Mononuclear cell (primary cell): ENCODE data around the gene CA10. TPM values are rescaled to one million over a fixed set of nuclear protein-coding genes. Genes with fewer than 3 reads are reported as not detected.

Experiments
- H3K27me3 ChIP-seq: 2 replicates; pipeline ENCODE4 v1.6.0; 2011; ENCODE audit warnings: low read length, control low read depth; ENCODE audit not compliant: insufficient read depth
- H3K4me1 ChIP-seq: 2 replicates; pipeline ENCODE4 v1.5.1; 2011; ENCODE audit warnings: mild to moderate bottlenecking, low read length, control low read depth; ENCODE audit not compliant: insufficient read depth
- H3K4me3 ChIP-seq: 2 replicates; pipeline ENCODE4 v1.5.1; 2011; ENCODE audit warnings: mild to moderate bottlenecking, low read length, moderate library complexity
- H3K9me3 ChIP-seq: 2 replicates; pipeline ENCODE4 v1.5.1; 2011; ENCODE audit warnings: low read depth, mild to moderate bottlenecking, control low read depth, low read length
- total RNA-seq: library from RNA; depleted of rRNA; stranded (reverse); fragments of >200 nt; gene quantifications from one replicate; pipeline ENCODE4 v1.2.3, GENCODE V29; 2012

The CA10 gene
- total RNA-seq, 1 donor = 0.10 TPM

DNA sequence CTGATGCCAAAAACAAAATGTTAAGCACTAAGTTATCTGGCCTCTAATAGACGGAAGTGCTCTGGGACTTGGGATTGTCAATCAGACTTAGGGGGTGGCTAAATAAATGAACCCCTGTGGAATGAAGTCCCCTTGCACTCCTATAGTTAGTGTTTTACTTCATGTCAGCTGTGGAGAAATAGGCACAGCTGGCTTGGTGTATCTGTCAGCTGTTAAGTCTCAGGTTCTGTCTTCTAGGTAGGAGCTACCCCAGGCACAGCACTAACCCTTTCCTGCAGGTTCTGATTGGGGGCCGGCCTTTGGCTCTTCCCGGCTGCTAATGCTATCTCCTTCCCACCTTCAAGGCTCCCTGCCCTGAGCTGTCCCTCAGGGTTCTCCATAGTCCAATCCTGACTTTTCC is 487.6 kb downstream of the CA10 start:
- Histone ChIP-seq H3K9me3 (no peaks in the 10 kb centered on the region), H3K4me1 (no peaks in the 10 kb centered on the region), H3K27me3 (no peaks in the 10 kb centered on the region), H3K4me3 (no peak overlapping the region)

DNA sequence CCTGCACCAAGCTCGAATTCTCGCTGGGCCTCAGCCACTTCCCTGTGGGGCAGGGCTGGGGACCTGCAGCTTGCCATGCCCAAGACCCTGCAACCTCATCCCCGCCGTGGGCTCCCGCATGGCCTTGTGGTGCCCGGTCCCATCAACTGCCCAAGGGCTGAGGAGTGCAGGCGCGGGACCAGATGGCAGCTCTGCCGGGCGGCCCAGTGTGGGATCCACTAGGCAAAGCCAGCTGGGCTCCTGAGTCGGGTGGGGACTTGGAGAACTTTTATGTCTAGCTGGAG is 489.6 kb downstream of the CA10 start:
- Histone ChIP-seq H3K4me1 (no peaks in the 10 kb centered on the region), H3K9me3 (no peaks in the 10 kb centered on the region), H3K27me3 (no peaks in the 10 kb centered on the region)

GRCh38 chr17:51668155-51668962 is 490.2 kb downstream of the CA10 start:
- Histone ChIP-seq H3K9me3 (no peaks in the 10 kb centered on the region), H3K27me3 (no peaks in the 10 kb centered on the region), H3K4me3 (no peak overlapping the region), H3K4me1 (no peaks in the 10 kb centered on the region)

More for the DNA sequence above, 489.6 kb downstream of the CA10 start:
- H3K4me3 ChIP-seq = no peak overlapping the region

DNA sequence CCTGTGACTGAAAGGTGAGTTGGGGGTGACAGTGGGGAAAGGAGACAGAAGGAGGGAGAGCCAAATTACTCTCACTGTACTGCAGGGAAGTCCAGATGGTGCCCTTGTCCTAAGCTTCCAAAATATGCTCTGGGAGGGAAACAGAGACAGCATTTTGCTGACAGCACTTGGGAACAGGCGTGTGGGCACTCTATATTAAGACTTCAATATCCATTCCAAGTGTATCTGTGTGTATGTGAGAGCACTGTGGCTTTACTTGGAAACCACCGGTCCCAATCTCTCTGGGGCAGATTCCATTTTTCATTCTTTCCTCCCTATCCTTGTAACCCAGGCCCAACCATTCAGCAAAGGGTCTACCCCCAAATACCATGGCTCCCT is 490.8 kb downstream of the CA10 start:
- Histone ChIP-seq H3K27me3 (no peaks in the 10 kb centered on the region), H3K9me3 (no peaks in the 10 kb centered on the region), H3K4me3 (no peak overlapping the region), H3K4me1 (no peaks in the 10 kb centered on the region)

DNA sequence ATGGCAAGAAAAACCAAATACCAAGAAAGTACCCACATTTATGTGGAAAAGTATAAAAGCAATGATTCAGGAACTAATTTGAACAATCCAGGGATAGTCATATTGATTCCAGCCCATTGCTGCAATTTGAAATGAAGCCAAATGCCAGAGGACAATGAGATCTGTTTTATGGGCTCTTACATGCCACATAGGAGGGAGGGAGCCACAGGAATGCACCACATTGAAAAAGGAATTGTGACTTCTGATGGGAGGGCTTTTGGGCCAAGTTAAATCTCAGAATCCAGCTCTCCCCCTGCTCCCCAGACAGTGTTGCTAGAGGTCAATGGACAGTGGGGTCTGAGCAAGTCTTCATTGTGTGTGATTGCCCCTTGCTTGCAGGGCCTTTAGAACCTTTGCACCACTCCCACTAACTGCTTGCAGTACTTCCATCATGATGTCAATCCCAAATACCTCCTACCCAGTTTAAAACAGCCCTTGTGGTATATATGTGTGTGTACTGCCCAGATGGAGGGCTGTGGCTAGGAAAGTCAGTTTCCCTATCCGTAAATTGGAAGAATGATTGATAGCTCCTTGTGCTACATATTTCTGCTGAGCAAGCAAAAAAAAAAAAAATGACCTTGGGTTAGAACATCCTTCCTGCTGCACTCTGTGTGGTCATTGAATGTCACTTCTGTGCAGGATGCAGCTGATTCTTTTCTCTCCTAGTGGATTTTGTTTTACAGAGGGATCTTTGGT is 491.4 kb downstream of the CA10 start:
- no peaks in the 10 kb centered on the region for H3K27me3 ChIP-seq
- no peaks in the 10 kb centered on the region for H3K9me3 ChIP-seq
- no peak overlapping the region for H3K4me3 ChIP-seq
- H3K4me1 ChIP-seq = no peaks in the 10 kb centered on the region

- H3K27me3 ChIP-seq = no peaks in the 10 kb centered on the region
- no peaks in the 10 kb centered on the region for H3K9me3 ChIP-seq
- no peaks in the 10 kb centered on the region for H3K4me1 ChIP-seq
- no peak overlapping the region for H3K4me3 ChIP-seq
Observed at GRCh38 chr17:51662204-51663056, 496.1 kb downstream of the CA10 start.

GRCh38 chr17:51661403-51661802 is 497.1 kb downstream of the CA10 start:
- Histone ChIP-seq H3K27me3 (peaks cover 3% of the 10 kb centered on the region), H3K4me3 (no peak overlapping the region), H3K4me1 (no peaks in the 10 kb centered on the region), H3K9me3 (no peaks in the 10 kb centered on the region)

DNA sequence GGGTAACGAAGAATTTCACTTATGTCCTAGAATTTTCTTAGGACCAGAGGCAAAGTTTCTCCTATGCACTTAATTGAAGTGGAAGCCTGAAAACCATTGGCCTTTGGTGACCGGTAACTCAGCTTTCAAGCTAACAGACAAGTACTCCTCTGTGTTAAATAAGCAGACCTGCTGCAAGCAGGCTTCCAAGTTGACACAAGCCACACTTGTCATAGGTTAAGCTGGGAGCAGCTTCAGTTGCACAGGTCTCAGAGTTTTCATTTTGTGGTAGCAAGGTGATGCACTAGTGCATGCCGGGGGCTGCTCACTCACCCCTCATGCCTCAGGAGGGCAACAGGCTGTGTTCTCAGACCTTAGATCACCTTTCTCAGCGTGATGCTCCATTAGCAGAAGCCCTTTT is 498.2 kb downstream of the CA10 start:
- Histone ChIP-seq H3K4me3 (no peak overlapping the region), H3K27me3 (peaks cover 3% of the 10 kb centered on the region), H3K4me1 (no peaks in the 10 kb centered on the region), H3K9me3 (no peaks in the 10 kb centered on the region)

DNA sequence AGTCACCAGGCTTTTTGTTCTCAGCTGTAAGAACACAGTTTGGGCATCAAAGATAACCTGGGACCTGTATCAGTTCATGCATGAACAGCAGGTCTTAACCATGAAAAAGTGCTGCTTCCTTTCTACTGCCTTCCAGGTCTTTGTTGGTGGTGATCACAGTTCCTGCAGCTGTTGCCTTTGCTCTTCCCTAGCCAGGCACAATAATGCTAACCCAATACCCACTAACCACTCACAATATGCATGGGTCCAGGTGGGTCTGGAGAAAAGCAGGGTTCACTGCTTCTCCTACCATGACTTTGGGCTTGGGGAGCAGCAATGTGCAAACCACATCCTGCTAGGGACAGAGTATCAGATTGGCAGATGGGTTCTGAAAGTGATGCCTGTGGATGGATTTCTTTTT is 501.3 kb downstream of the CA10 start:
- H3K9me3 ChIP-seq = no peaks in the 10 kb centered on the region
- H3K27me3 ChIP-seq = peaks cover 3% of the 10 kb centered on the region
- no peaks in the 10 kb centered on the region for H3K4me1 ChIP-seq
- H3K4me3 ChIP-seq = no peak overlapping the region

- H3K27me3 ChIP-seq = peaks cover 3% of the 10 kb centered on the region
- no peaks in the 10 kb centered on the region for H3K4me1 ChIP-seq
- no peaks in the 10 kb centered on the region for H3K9me3 ChIP-seq
- H3K4me3 ChIP-seq = no peak overlapping the region
Observed at GRCh38 chr17:51653878-51654277, 504.6 kb downstream of the CA10 start.

- peaks cover 3% of the 10 kb centered on the region for H3K27me3 ChIP-seq
- H3K9me3 ChIP-seq = no peaks in the 10 kb centered on the region
- H3K4me1 ChIP-seq = no peaks in the 10 kb centered on the region
- H3K4me3 ChIP-seq = no peak overlapping the region
Observed at GRCh38 chr17:51652529-51652928, 506.0 kb downstream of the CA10 start.

DNA sequence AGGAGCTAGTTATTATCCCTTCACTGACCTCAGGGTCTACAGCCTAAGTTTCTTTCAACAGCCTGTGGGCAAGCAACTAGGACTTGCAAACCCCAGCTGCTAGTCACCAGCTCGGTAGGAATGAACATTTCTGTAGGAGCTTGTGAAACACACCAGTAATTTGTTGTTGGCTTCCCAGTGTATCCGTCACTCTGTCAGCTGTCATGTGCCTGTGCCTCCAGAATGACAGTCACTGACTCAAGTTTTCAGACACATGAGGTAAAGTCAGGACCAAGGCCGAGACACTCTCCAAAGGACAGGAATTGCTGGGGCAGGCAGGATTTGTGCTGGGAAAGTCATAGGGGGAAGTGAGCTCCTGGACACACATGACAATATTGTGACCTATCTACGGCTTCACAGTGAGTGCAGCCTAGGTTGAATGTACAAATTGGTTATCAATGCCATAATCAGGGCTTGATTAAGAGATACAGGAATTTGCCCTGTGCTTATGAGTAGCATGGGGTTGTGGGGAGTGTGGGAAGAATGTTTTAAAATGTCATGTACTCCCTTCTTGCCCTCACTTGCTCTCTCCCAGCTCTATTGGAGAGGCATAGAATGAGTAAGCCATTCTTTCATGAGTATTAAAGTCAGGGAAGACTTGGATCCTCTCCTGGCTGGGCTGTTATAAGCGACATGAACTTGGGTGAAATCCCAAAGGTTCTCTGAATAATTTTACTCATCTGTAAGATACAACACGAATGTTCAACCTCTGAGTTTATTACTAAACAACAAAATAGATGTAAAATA is 506.8 kb downstream of the CA10 start:
- Histone ChIP-seq H3K27me3 (peaks cover 2% of the 10 kb centered on the region), H3K4me3 (no peak overlapping the region), H3K9me3 (no peaks in the 10 kb centered on the region), H3K4me1 (no peaks in the 10 kb centered on the region)

- H3K4me1 ChIP-seq = no peaks in the 10 kb centered on the region
- H3K9me3 ChIP-seq = no peaks in the 10 kb centered on the region
- H3K27me3 ChIP-seq = no peaks in the 10 kb centered on the region
- no peak overlapping the region for H3K4me3 ChIP-seq
Observed at GRCh38 chr17:51650772-51651171, 507.7 kb downstream of the CA10 start.

DNA sequence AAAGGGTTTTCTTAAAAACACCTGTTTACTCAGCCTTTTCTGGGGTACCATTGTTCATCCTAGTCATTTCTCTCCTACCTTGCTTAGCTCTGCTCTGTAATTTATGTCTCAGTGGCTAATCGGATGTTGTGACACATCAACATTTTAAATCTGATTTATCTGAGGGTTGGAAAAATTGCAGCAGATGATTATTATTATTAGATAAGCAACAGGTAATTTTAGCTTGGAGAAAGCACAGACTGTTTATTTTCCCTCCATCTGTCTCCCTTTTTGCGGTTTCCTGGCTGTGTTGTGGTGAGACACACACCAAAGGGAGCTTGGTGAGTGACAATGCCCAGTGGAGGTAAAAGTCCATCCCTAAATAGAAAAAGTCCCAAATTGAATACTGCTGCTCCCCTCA is 508.3 kb downstream of the CA10 start:
- Histone ChIP-seq H3K9me3 (no peaks in the 10 kb centered on the region), H3K4me3 (no peak overlapping the region)

DNA sequence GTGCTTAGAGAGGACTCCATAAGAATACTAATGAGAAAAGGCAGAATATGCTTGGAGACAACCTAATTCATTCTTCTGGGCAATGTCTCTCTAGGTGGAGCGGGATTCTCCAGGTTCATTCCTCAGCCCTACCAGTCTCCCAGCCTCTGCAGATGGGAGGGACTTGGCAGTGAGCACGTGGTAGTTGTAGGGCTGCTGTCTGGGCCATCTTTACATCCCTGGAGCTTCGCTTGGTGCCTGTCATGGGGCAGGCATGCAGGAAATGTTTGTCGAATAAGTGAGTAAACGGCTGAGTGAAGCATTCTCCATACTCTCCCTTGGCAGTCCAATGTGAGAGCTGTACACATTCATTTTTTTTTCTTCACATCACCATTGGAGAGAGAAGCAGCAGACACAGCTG is 510.7 kb downstream of the CA10 start:
- H3K4me3 ChIP-seq = no peak overlapping the region
- H3K9me3 ChIP-seq = no peaks in the 10 kb centered on the region
- H3K27me3 ChIP-seq = no peaks in the 10 kb centered on the region
- no peaks in the 10 kb centered on the region for H3K4me1 ChIP-seq

More for the DNA sequence above, 508.3 kb downstream of the CA10 start:
- no peaks in the 10 kb centered on the region for H3K27me3 ChIP-seq
- no peaks in the 10 kb centered on the region for H3K4me1 ChIP-seq
